ENCODE results near the gene MCM6. TPM values are rescaled to one million over a fixed set of nuclear protein-coding genes. Genes with fewer than 3 reads are reported as not detected.

Gene MCM6
- total RNA-seq, 1 experiment from 2014 or later = 113 TPM

GRCh38 chr2:135853401-135853800, 22.8 kb downstream of the MCM6 start:
- peaks cover 32 to 85% (median 78%) of the 10 kb centered on the region in 3 experiments; a peak in 6 of 7 replicates for H3K36me3 Mint-ChIP-seq (ENCODE audit: insufficient read depth in 1 of 3, low read depth in 3 of 3)
- no peak overlapping the region for H3K4me2 ChIP-seq (ENCODE audit: insufficient read depth, insufficient read length, low read length)
- no peak overlapping the region for H2AK5ac ChIP-seq (ENCODE audit: insufficient read length, low read length)

More at GRCh38 chr2:135853401-135853800, 22.8 kb downstream of the MCM6 start:
- H3K9me3 ChIP-seq (ENCODE audit: control insufficient read depth, low read depth, low read length) = no peaks in the 10 kb centered on the region
- no peaks in the 10 kb centered on the region for H3K27me3 Mint-ChIP-seq (ENCODE audit: low read depth)
- H2BK15ac ChIP-seq (ENCODE audit: low read depth, low read length) = no peak overlapping the region
- no peaks in the 10 kb centered on the region for H4K20me1 ChIP-seq (ENCODE audit: control insufficient read depth, insufficient read depth, insufficient read length)
- H3K9me3 Mint-ChIP-seq = no peaks in the 10 kb centered on the region
- H3K27ac ChIP-seq (ENCODE audit: insufficient read length, low read depth, low read length) = no peak overlapping the region
- H4K5ac ChIP-seq (ENCODE audit: insufficient read length, low read depth, low read length) = no peak overlapping the region
- H2BK5ac ChIP-seq (ENCODE audit: insufficient read length, low read length) = no peak overlapping the region
- no peak overlapping the region for H3K14ac ChIP-seq (ENCODE audit: insufficient read depth, low read length)
- H3K23me2 ChIP-seq (ENCODE audit: insufficient read length, low read depth, low read length, poor library complexity, severe bottlenecking) = no peaks in the 10 kb centered on the region
- no peak overlapping the region for H2AFZ ChIP-seq (ENCODE audit: low read length)
- H3K4ac ChIP-seq (ENCODE audit: low read depth, low read length) = no peak overlapping the region
- TF ChIP-seq CTCF (conservative IDR thresholded peaks at IDR 0.05) = no peak
- no peak overlapping the region for H3K9ac ChIP-seq (ENCODE audit: extremely low read depth, insufficient read length, low read length)
- H3K79me2 ChIP-seq (ENCODE audit: insufficient read depth, low read length) = no peaks in the 10 kb centered on the region
- no peaks in the 10 kb centered on the region for H3K4me1 ChIP-seq (ENCODE audit: insufficient read depth, low read length)
- no peak overlapping the region for H2BK120ac ChIP-seq (ENCODE audit: low read depth, low read length, poor library complexity, severe bottlenecking)
- no peak overlapping the region for H3K56ac ChIP-seq (ENCODE audit: insufficient read length, low read depth, low read length)
- no peaks in the 10 kb centered on the region for H3K79me1 ChIP-seq (ENCODE audit: insufficient read depth, low read depth, low read length, poor library complexity, severe bottlenecking)
- no peak overlapping the region for H2BK12ac ChIP-seq (ENCODE audit: insufficient read length, low read depth, low read length)
- no peaks in the 10 kb centered on the region for H3K4me1 Mint-ChIP-seq
- no peak overlapping the region for H4K8ac ChIP-seq (replicated peaks; ENCODE audit: insufficient read length, low read depth, low read length)
- H3K23ac ChIP-seq (ENCODE audit: insufficient read length, low read depth, low read length) = no peak overlapping the region
- no peak overlapping the region for H3T11ph ChIP-seq (ENCODE audit: low read length)
- no peak overlapping the region for H3K27ac Mint-ChIP-seq
- H2BK20ac ChIP-seq (ENCODE audit: low read depth, low read length, poor library complexity, severe bottlenecking) = no peak overlapping the region
- no peak overlapping the region for H4K91ac ChIP-seq (ENCODE audit: insufficient read length, low read depth, low read length)
- no peaks in the 10 kb centered on the region for H3K27me3 ChIP-seq (ENCODE audit: insufficient read depth, low read length)
- no peak overlapping the region for H3K4me3 Mint-ChIP-seq
- DNase-seq = no peak
- H3K18ac ChIP-seq (ENCODE audit: insufficient read length, low read depth, low read length) = no peak overlapping the region

Measured in H9 (cell line).